Fibroblast of mammary gland (primary cell): Measurements from ENCODE around the gene SCYGR6.
A peak's percentile ranks its signal among the peaks of the same experiment; 100 is the strongest.
"Not testable (repeated sequence)": the region's sequence is repeated elsewhere in the genome, so short reads cannot be mapped to it uniquely, and the experiment has no call there.

ENCODE experiments used
- DNase-seq: peaks from one replicate; pipeline ENCODE4 v3.0.0-alpha.2; 2010; ENCODE audit warnings: low read depth
- H3K4me3 ChIP-seq: 2 replicates; pipeline ENCODE4 v1.5.1; 2011; ENCODE audit warnings: low read depth, mild to moderate bottlenecking, low read length, moderate library complexity; ENCODE audit not compliant: control insufficient read depth
- CTCF ChIP-seq: conservative IDR thresholded peaks from 2 replicates; pipeline ENCODE4 v1.5.1; 2011; ENCODE audit warnings: low read depth, low read length, inconsistent platforms; ENCODE audit not compliant: control insufficient read depth, insufficient read depth

The SCYGR6 gene

GRCh38 chr2:227765788-227766372 lies 41.3 kb upstream of the SCYGR6 start:
- TF ChIP-seq CTCF = no peak
- no peak overlapping the region for H3K4me3 ChIP-seq
- DNase-seq = no peak

GRCh38 chr2:227761740-227762476 lies 37.4 kb upstream of the SCYGR6 start:
- no peak for DNase-seq
- no peak overlapping the region for H3K4me3 ChIP-seq
- no peak for TF ChIP-seq CTCF

- no peak overlapping the region for H3K4me3 ChIP-seq
- no peak for DNase-seq
- no peak for TF ChIP-seq CTCF
Measured at GRCh38 chr2:227759411-227760118, 35.0 kb upstream of the SCYGR6 start.

- DNase-seq, H3K4me3 ChIP-seq: not testable (repeated sequence)
Measured at GRCh38 chr2:227756261-227756660, 31.7 kb upstream of the SCYGR6 start.

GRCh38 chr2:227748079-227748478 lies 23.5 kb upstream of the SCYGR6 start:
- no peak overlapping the region for H3K4me3 ChIP-seq
- peak; percentile 12 for DNase-seq
- TF ChIP-seq CTCF = peak; percentile 40

GRCh38 chr2:227745594-227745993 lies 21.0 kb upstream of the SCYGR6 start, which contains the start of gene SCYGR8:
Gene SCYGR8 (plus strand): TSS chr2:227745894. CDS start chr2:227745894, 0 bp downstream.
- TF ChIP-seq CTCF = no peak
- no peak for DNase-seq
- no peak within 1 kb of the TSS for H3K4me3 ChIP-seq

GRCh38 chr2:227740705-227741104 lies 16.1 kb upstream of the SCYGR6 start:
- not testable (repeated sequence) for DNase-seq

More at GRCh38 chr2:227740705-227741104, 16.1 kb upstream of the SCYGR6 start:
- peak; percentile 9 for TF ChIP-seq CTCF
- H3K4me3 ChIP-seq = not testable (repeated sequence)
